Muscle of arm (tissue), 12 donors: Measurements from ENCODE around the gene GADD45G. TPM values are rescaled to one million over a fixed set of nuclear protein-coding genes. Genes with fewer than 3 reads are reported as not detected.

Experiments used
- DNase-seq: peaks from one replicate; pipeline ENCODE4 v3.0.0-alpha.2; 2013
- polyA plus RNA-seq, 12 donors: library from polyadenylated mRNA; unstranded; fragments of 120-200 nt; gene quantifications; one replicate each; pipeline ENCODE4 v1.2.1, GENCODE V29; 2013; ENCODE audit not compliant: insufficient read length in 12 of 12

The GADD45G gene
- polyA plus RNA-seq, 12 donors, result 4.9 to 18.5 (median 7.5) TPM; not detected in 1

DNA sequence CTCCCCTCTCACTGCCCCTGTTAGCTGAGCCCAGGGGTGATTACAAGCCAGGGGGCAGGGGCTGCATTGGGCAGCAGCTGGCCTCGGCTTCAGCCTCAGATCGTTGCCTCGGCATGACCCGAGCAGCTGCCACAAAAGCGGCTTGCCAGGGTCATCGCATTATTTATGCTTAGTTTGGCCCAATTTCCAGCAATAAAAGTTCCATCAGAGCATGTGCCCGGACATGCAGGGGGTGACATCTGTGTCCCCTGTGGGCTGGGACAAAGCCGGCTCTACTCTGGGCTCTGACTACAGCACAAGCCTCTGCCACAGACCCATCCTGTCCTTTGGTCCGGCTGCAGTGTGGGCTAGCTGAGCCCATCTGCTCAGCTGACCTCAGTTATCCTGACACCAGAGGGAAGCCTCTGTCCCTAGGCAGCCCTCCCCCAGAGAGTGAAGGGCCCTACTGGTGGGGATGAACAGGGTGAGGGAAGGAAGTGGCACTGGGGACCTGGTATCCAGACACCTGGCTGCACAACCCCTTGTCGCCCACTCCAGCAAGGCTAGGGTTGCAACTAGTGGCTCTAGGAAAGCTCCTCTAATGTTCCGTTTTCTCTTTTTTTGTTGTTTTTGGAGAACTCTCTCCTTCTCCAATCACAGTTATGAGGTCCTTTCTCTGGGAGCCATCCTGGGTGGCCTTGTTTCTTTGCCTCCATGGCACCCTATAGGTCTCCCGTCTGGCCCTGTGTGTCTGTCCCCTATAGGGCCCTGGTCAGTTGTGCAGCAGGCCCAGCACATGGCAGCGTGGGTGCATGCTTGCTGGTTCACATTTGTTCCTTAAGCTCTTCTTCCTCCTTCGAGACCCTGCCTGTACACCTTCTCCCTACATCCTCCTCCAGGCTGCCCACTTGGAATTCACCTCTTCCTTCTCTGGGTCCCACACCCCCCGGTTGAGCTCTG lies 13.3 kb upstream of the GADD45G start:
- no peak for DNase-seq

GRCh38 chr9:89592213-89592815 lies 12.5 kb upstream of the GADD45G start:
- DNase-seq, result no peak

- DNase-seq, result no peak
These were observed 11.7 kb upstream of the GADD45G start for GRCh38 chr9:89592963-89593726.

DNA sequence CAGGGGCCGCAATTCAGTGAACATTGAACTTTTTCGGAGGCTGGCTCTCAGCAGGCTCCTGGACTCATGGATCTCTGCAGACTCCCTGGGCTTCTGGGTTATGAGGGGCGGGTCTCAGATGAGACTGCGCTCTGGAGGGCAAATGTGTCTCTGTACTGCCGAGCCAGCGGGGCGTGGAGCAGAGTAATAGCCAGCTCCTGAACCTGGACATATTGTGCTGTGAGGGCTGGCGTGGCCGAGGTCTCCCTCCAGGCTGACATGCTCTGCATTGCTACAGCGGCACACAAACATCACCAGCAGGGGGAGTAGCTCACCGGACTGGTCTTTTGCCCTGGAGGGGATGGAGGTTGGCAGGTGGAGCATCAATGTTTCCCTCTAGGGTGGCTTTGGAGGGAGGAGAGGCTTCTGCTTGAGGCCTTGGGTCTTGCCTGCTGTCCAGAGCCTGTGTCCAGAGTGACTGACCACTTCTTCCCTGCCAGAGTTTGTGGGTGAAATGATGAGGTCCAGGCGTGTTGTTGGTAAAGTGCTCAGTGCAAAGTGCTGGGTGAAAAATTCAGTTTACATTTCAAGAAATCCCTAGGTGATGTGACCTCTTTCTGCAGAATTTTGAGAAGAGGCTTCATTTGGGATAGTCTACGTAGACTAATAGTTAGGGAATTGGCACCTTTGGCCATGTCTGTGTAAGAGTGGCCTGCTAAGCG lies 10.9 kb upstream of the GADD45G start:
- no peak for DNase-seq

GRCh38 chr9:89594811-89595550 lies 9.8 kb upstream of the GADD45G start:
- no peak for DNase-seq

GRCh38 chr9:89595646-89596045 lies 9.2 kb upstream of the GADD45G start:
- DNase-seq, result no peak

DNA sequence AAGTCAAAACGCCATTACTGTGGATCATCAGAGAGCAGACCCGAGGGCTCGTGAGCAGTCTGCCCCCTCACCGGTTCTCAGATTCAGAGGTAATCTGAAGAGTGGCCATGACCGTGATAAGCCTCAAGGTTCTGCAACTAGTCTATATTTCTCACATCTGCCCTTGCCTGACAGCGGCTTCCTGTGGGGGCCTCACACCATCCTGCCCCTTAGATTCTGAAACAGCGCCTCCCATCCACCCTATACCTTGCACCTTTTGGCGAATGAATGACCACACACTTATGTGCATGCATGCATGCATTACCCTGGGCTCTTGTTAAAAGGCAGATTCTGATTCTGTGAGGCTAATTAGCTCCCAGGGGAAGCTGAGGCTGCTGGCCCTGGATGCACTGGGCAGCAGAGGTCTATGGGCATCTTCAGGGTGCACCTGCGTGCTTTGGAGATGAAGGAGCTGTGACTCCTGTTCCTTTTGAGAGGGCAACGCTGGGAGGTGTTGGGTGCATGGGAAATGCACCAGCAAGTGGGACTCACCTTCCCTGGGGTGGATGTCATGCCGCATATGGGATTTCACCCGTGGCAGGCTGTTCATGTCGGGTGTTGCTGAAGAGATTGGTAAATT lies 7.8 kb upstream of the GADD45G start:
- DNase-seq, result no peak

- peak; percentile 77 for DNase-seq
These were observed 7.0 kb upstream of the GADD45G start for GRCh38 chr9:89597711-89598362.

- no peak for DNase-seq
These were observed 6.5 kb upstream of the GADD45G start for GRCh38 chr9:89598363-89598713.

GRCh38 chr9:89598926-89599325 lies 5.9 kb upstream of the GADD45G start:
- no peak for DNase-seq

DNA sequence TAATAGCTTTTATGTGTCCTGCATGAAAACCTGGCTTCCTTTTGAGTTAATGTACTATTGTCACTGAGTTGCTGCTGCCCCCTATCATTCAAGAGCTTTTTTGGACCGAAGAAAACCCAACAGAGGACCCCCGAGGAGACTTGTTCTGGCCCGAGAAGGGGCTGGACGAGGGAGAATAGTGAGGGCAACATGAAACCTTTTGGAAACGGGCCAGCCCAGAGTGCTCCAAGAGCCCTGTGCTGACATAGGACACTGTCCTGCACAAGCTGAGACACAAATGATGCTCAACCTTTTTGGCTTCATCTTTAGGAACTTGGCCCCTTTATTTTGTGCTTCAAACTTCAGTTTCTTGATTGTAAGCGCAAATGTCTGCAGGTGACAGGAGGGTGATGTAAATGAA lies 4.0 kb upstream of the GADD45G start:
- no peak for DNase-seq

- DNase-seq, result no peak
These were observed 3.5 kb upstream of the GADD45G start for GRCh38 chr9:89601306-89601705.

GRCh38 chr9:89601856-89602562 lies 2.8 kb upstream of the GADD45G start:
- DNase-seq, result no peak

- DNase-seq, result peak; percentile 90
These were observed 1.6 kb upstream of the GADD45G start for GRCh38 chr9:89602978-89603766.

GRCh38 chr9:89603767-89604665 lies 796 bp upstream of the GADD45G start:
- DNase-seq, result peak; percentile 69

DNA sequence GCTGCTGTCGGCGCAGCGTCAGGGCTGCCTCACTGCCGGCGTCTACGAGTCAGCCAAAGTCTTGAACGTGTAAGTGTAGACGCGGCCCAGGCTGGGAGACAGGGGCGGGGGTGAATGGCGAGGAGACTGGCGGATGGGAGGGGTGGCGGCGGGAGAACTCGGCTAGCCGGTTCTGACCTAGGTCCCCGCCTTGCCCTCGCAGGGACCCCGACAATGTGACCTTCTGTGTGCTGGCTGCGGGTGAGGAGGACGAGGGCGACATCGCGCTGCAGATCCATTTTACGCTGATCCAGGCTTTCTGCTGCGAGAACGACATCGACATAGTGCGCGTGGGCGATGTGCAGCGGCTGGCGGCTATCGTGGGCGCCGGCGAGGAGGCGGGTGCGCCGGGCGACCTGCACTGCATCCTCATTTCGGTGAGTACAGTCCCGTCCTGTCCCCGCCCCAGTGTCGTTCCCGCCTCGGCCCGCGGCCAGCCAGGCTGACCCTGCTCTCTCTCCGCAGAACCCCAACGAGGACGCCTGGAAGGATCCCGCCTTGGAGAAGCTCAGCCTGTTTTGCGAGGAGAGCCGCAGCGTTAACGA lies 745 bp downstream of the GADD45G start:
- DNase-seq, result peak; percentile 60

DNA sequence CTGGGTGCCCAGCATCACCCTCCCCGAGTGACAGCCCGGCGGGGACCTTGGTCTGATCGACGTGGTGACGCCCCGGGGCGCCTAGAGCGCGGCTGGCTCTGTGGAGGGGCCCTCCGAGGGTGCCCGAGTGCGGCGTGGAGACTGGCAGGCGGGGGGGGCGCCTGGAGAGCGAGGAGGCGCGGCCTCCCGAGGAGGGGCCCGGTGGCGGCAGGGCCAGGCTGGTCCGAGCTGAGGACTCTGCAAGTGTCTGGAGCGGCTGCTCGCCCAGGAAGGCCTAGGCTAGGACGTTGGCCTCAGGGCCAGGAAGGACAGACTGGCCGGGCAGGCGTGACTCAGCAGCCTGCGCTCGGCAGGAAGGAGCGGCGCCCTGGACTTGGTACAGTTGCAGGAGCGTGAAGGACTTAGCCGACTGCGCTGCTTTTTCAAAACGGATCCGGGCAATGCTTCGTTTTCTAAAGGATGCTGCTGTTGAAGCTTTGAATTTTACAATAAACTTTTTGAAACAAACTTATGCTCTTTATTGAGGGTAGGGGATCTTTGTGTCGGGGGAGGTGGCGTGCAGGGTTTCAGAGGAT lies 1.3 kb downstream of the GADD45G start:
- peak; percentile 48 for DNase-seq
